ENCODE measurements around the gene MRPL18.

DNA sequence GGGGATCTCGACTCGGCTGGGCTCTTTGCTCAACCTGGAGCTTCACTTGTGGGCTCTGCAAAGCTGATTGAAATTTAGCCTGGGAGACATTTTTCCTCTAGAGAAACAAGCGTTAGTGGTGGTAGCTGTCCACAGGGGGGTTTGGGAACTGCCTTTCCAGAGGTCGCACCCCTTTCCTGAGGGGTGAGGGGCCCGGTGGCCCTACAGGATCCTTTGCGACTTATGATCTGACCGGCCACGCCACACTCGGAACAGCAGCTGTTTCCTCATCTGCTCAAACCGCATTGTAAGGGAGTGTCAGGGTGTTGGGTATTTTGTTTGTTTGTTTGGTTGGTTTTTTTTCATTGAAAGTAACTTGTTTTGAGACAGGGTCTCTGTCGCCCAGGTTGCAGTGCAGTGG, 30.9 kb downstream of the MRPL18 start:
- TF ChIP-seq, protein P1, sequence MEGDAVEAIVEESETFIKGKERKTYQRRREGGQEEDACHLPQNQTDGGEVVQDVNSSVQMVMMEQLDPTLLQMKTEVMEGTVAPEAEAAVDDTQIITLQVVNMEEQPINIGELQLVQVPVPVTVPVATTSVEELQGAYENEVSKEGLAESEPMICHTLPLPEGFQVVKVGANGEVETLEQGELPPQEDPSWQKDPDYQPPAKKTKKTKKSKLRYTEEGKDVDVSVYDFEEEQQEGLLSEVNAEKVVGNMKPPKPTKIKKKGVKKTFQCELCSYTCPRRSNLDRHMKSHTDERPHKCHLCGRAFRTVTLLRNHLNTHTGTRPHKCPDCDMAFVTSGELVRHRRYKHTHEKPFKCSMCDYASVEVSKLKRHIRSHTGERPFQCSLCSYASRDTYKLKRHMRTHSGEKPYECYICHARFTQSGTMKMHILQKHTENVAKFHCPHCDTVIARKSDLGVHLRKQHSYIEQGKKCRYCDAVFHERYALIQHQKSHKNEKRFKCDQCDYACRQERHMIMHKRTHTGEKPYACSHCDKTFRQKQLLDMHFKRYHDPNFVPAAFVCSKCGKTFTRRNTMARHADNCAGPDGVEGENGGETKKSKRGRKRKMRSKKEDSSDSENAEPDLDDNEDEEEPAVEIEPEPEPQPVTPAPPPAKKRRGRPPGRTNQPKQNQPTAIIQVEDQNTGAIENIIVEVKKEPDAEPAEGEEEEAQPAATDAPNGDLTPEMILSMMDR (IDR thresholded peaks at IDR 0.05; ENCODE audit: low read length) = no peak
- TF ChIP-seq EZH2 (IDR thresholded peaks at IDR 0.05; ENCODE audit: borderline replicate concordance, low read length) = no peak
